GM19240 (cell line): ENCODE results near the gene FAU.
A peak's percentile ranks its signal among the peaks of the same experiment; 100 is the strongest.

Experiments
- DNase-seq: peaks from one replicate; pipeline ENCODE4 v3.0.0; 2011; ENCODE audit warnings: low spot score; ENCODE audit not compliant: insufficient read length

Gene FAU

DNA sequence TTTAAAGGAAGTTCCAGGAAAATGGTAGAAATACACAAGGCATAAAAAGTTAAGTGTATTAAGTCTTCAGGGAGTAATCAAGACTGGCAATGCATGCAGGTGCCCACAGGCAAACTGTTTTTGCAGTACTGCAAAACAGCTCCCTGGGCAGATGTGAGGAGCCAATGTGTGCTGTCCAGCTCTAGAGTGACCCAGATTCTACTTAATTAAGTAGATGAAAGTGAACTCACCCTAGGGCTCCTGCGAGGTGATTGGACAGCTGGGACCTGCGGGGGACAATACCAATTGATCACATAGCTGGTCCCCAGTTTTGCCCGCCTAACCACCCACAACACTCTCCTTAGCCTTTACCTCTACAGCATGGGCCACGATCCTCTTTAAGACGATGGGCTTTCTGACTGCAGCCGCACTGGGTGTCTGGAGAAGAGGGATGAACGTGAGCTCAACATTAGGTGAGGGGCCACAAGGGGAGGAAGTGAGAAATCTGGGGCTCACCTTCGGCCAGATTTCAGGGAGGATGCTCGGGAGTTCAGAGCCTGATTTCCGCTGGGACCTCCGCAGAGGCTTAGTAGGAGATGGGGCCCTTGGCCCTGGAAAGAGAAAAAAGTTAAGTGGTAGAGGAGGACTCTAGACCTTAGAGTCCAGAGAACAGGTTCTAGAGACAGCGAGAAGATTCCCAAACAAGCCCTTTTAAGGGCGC is 38.6 kb downstream of the FAU start:
- no peak for DNase-seq

DNA sequence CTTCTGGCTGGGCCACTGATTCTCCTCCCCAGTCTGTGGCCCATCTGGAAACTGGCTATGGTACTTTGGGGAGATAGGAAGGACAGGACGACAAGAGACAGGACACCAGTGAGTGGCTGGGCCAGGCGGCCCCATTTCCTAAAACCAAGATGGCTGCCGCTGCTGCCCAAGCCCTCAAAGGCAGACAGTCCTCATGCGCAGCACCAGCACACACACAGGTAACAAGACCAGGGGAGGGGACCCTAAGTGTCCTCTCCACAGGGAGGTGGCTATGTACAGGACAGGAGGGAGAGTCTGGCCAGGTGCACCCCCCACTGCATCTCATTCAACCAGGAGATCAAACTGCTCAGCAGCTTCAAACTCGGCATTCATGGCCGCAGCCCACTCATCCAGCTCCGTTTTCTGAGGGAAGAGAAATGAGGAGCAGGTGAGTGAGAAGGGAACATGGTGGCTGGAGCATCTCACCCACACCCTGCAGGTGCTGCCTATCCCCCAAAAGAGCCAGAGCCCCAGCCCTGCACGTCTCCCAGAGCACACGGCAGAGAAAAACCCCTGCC is 43.1 kb downstream of the FAU start:
- DNase-seq: no peak

DNA sequence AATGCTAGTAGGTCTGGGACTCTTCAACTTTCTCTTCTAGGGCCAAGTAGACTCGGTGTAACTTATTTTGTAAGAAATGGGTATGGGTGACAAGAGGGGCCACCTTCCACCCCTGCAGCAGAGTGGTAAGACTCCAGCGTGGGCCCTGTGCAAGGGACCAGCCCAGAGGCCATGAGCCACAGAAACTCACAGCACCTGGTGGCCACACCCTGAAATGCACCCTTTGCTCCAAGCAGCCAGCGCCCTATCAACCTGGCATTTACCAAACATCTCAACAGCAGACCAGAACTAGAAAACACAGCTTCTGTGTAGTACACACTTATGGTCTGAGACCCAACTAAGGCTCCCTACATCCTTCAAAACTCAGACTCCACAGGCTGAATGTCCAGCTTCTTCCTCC is 43.8 kb downstream of the FAU start:
- DNase-seq: peak; percentile 53

DNA sequence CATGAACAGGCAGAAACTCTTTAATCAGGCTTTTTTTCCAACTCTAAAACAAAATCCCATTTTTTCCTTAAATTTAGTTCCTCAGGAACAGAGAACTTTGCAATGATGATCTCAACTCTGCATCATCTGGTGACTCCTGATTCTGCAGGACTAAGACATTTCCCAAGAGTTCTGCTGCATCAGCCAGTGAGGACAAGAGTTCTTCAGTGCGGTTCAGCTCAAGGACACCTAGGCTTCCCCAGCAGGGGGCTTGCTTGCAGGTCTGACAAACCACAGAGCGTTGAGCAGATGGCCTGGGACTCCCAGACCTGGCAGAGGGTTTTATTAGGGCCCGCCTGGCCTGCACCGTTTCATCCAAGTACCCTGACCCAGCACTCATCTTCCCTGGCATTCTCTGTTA is 44.5 kb downstream of the FAU start:
- no peak for DNase-seq

DNA sequence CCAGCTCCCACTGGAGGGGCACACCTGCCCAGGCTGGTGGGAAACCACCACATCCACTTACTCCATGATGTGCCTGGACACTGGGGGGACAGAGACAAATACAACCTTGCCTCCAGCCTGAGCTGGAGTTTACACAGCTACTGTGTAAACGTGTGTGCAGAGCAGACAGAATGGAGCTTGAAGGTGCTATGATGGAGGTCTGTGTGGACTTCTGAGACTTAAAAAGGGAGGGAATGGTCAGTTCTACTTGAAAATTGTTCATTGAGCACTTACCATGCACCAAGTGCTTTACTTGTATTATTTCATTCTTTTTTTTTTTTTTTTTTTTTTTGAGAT is 49.3 kb downstream of the FAU start:
- DNase-seq: no peak

DNA sequence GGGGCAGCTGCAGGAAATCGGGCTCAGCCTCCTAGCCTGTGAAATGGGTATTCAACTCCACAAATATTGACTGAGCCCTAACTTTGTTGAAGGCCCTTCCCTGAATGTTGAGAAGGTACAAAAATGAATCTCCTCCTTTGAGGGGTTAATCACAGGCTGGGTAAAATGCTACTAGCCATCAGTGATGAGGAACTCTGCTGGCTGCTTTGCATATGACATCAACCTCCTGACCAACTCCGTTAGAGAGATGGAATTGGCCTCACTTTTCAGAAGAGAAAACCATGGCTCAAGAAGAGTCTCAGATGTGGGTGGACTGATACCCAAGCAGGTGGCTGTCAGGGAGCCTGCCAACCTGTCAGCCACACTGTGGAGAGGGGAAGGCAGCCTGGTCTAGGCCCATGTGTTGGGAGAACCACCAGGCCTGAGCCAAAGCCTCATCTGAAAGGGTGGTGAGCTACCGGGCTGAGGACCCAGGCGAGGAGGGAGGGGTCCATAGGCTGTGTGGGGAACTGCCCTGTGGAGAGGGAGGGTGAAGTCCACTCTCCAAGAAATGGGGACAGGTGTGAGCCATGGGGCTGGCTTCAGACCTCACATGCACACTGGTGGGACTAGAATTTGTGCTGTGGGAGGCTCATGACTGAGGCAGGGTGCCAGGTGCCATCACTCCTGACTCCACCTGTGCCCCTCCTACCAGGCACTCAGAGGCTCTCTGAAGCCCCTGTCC is 49.9 kb downstream of the FAU start:
- no peak for DNase-seq
